A172 (cell line): ENCODE results near the gene AAR2. TPM values are rescaled to one million over a fixed set of nuclear protein-coding genes. Genes with fewer than 3 reads are reported as not detected.

Experiments used
- DNase-seq: peaks from one replicate; pipeline ENCODE4 v3.0.0-alpha.2; 2015; ENCODE audit warnings: low spot score
- total RNA-seq: library from RNA; depleted of rRNA; stranded (reverse); fragments of >200 nt; shearing (Covaris generic); gene quantifications from 2 replicates; pipeline ENCODE4 v1.2.3, GENCODE V29; 2014; rRNA removed

The AAR2 gene
- total RNA-seq, 1 experiment from 2014 or later = 36.8 TPM

- DNase-seq = no peak
These were observed 43.5 kb downstream of the AAR2 start for GRCh38 chr20:36279776-36280175.

DNA sequence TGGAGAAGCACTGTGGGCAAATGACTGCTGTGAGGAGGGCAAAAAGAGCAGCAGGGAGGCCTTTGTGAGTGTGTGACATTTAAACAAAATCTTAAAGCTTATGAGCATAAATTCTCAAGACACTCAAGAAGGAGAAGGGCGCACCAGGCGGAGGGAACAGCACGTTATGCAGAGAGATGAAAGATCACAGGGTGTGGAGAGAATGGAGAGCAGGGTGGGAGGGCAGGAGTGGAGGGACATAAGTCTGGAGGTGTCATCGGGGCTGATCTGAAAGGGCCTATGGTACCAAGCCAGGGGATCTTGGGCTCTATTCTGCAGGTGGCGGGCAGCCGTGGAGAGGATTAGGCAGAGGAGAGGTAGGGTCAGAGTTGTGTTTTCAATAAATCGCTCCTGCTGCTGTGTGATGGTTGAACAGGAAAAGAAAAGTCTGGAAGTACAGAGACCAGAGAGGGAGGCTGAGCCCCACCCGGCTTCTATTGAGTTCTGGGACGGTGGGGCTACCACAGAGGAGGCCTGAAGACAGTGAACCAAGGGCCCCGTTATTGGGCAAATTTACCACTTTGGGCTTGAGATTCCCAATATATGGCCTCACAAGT is 45.6 kb downstream of the AAR2 start:
- no peak for DNase-seq

DNA sequence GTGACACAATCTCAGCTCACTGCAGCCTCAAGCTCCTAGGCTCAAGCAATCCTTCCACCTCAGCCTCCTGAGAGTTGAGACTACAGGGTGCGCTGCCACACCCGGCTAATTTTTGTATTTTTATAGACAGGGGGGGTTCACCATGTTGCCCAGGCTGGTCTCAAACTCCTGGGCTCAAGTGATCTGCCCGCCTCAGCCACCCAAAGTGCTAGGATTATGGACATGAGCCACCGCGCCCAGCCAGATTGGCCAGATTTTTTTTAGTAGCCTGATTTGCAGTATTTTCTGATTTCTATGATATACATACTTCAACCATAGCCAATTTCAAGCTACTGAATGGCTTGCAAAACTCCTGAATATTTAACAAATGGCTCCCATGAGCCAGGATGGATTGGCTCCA is 48.5 kb downstream of the AAR2 start:
- DNase-seq = no peak

GRCh38 chr20:36285746-36286447 is 49.6 kb downstream of the AAR2 start:
- DNase-seq = no peak

GRCh38 chr20:36297656-36298055 is 61.4 kb downstream of the AAR2 start:
- no peak for DNase-seq

DNA sequence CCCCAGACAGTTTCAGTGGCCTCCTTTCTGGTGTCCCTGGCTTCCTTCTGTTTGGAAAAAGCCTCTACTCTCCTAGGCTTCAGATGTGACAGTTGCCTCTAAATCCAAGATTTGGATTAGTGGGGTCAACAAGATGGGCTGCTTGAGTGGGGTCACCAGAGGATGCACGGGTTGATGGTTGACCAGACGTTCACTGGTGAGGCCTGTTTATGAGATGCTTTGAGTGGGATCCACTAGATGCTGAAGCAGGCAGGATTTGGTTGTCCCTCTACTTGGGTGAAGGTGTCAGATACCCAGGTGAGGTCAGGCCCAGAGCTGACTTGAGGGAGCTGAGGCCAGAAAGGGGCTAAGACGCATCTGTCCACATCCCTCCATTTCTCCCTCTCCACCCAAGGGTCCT is 61.8 kb downstream of the AAR2 start:
- no peak for DNase-seq

GRCh38 chr20:36298795-36299339 is 62.6 kb downstream of the AAR2 start:
- no peak for DNase-seq

GRCh38 chr20:36299459-36299858 is 63.2 kb downstream of the AAR2 start:
- DNase-seq = no peak

DNA sequence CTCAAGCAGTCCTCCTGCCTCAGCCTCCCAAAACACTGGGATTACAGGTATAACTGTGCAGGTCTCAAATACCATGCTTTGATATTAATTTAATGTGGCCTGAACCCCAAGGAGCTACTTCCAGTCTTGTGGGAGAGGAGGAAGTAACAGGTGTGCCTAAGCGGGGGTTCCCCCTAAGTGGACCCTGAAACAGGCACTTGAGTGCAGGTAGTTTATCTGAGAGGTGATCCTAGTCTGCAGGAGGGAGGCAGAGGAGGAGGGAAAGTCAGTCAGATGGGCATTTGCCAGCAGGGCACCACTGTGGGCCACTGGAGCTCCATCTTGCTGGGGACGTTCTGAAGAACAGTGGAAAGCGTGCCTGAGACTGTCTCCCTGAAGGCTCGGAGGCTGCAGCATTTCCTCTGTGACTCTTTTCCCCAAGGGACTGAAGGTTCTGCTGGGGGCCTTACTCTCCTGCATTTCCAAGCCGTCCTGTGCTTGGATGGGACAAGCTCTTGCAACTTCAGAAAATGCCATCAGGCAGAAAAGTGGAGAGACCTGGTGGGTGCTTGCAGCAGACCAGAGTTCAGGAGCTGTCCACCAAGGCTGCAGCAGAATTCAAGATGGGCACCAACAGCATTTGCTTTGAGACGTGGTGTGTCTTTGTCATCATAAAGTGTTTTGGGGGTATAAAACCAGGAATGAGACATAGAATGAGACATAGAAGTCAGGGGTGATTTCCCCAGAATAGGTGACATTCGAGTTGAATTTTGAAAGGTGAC is 65.3 kb downstream of the AAR2 start:
- no peak for DNase-seq

DNA sequence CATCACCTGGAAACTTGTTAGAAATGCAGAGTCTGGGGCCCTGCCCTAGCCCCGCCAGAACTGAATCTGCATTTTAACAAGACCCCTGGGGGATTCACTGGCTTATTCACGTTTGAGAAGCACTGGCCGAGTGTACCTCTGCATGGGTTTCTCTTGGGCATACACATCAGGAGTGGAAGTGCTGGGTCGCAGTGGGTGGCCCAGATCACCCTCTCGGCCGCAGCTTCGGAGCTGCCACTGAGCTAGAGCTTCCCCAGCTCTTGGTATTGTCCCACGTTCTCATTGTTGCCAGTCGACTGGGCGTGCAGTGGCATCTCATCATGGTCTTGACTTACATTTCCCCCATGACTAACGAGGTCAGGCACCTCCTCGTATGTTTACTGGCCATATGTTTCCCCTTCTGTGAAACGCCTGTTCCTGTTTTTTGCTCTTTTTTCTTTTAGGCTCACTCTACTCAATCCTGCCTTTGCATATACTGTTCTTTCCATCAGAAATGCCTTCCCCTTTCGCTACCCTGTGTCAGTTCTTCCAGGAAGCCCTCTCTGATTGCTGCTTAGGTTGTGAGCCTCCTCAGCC is 66.8 kb downstream of the AAR2 start:
- DNase-seq = no peak

- DNase-seq = no peak
These were observed 67.6 kb downstream of the AAR2 start for GRCh38 chr20:36303831-36304230.

DNA sequence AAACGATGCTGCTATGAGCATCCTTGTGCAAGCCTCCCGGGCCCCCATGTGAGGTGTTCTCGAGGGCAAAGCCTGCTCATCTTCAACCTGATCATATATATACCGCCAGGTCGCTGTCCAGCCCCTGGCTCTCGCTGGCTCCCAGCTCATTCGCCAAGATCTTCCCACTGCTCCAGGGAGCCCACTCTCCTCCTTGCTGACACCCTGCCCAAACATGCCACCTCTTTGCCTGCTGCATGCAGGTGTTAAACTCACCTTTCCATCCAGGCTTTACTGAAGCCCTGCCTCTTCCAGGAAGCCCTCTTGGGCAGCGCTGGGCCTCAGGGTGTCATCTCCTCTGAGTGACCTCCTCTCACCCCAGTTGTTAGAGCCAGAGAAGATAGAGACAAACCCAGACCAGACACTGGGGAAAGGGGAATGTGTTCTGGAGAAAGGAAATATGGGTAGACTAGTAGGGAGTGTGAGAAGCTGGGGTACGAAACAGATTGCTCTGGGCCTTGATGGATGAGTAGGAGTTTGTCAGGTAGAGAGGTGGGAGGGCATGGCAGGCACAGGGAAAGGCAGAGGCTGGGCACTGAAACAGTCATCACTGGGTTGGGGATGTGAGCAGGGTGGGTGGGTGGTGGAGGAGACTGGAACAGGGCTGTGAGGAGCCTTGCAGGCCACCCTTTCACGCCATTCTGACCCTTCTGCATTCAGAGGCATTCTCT is 68.7 kb downstream of the AAR2 start:
- no peak for DNase-seq

- DNase-seq = no peak
These were observed 69.6 kb downstream of the AAR2 start, which contains the start of gene DLGAP4 for GRCh38 chr20:36305602-36306551. Gene DLGAP4, plus strand, starts transcription at chr20:36306339. Its CDS starts 125,379 bp downstream, at chr20:36431718.

Other genes starting within 250 kb of the AAR2 start
- 32.2 and 43.2 TPM in 2 replicates for gene EPB41L1, start 81.7 kb upstream of the AAR2 start, total RNA-seq
- 23.0 and 29.6 TPM in 2 replicates for gene DLGAP4, start 69.9 kb downstream of the AAR2 start, total RNA-seq